ENCODE measurements around the gene IL17REL. TPM values are rescaled to one million over a fixed set of nuclear protein-coding genes. Genes with fewer than 3 reads are reported as not detected.

Gene IL17REL
- total and polyA plus RNA-seq, 2 of the 13 experiments (the other 11 are each of a cell fraction or from before 2014, with no cell fraction given) = not detected

- TF ChIP-seq ZBTB49 (CRISPR knock-in tag; IDR thresholded peaks at IDR 0.05; ENCODE audit: borderline replicate concordance) (no peak), HNF4A (CRISPR knock-in tag; IDR thresholded peaks at IDR 0.05) (peak; percentile 56; the same call in 1 of the 2 replicates), ARID5B (CRISPR knock-in tag; IDR thresholded peaks at IDR 0.05) (no peak), ZNF503 (CRISPR knock-in tag; IDR thresholded peaks at IDR 0.05) (no peak), EP300 (IDR thresholded peaks at IDR 0.05; ENCODE audit: low read depth in 2 of 2, low read length in 2 of 2) (no peak), EP300 (CRISPR knock-in tag; IDR thresholded peaks at IDR 0.05; ENCODE audit: borderline replicate concordance) (no peak), NR2F2 (IDR thresholded peaks at IDR 0.05; ENCODE audit: borderline replicate concordance, low read depth) (no peak), PREB (CRISPR knock-in tag; IDR thresholded peaks at IDR 0.05) (no peak), ZNF576 (CRISPR knock-in tag; IDR thresholded peaks at IDR 0.05) (no peak), ZBTB26 (CRISPR knock-in tag; IDR thresholded peaks at IDR 0.05; ENCODE audit: borderline replicate concordance) (no peak), BHLHE40 (IDR thresholded peaks at IDR 0.05; ENCODE audit: low read length) (no peak), AFF4 (CRISPR knock-in tag; IDR thresholded peaks at IDR 0.05) (no peak), FOSL2 (CRISPR knock-in tag; IDR thresholded peaks at IDR 0.05) (peak; percentile 66), ZNF557 (CRISPR knock-in tag; IDR thresholded peaks at IDR 0.05) (no peak)
These were observed 44.8 kb downstream of the IL17REL start (continued) for GRCh38 chr22:49967706-49968208.

Measured in HepG2 (cell line).